Esophagus muscularis mucosa (tissue), 4 donors: Measurements from ENCODE around the gene JPH2. TPM values are rescaled to one million over a fixed set of nuclear protein-coding genes. Genes with fewer than 3 reads are reported as not detected.

ENCODE experiments used
- DNase-seq: peaks from one replicate; pipeline ENCODE4 v3.0.0-alpha.2; 2017; ENCODE audit errors: extremely low spot score
- H3K27ac ChIP-seq, 4 donors: fragments of 200-600 bp; sonication (generic); replicated peaks in 1 of 4; 1 replicate in 3 of 4; 2 replicates in 1 of 4; pipeline ENCODE4 v1.5.1; 2016 to 2019; ENCODE audit warnings: mild to moderate bottlenecking in 1 of 4
- H3K27me3 ChIP-seq, 4 donors: fragments of 200-600 bp; sonication (generic); one replicate each; pipeline versions ENCODE4 v1.5.1 to v1.6.0; 2016 to 2019
- H3K36me3 ChIP-seq, 4 donors: fragments of 200-600 bp; sonication (generic); one replicate each; pipeline ENCODE4 v1.5.1; 2016 to 2019
- H3K4me1 ChIP-seq, 4 donors: fragments of 200-600 bp; sonication (generic); one replicate each; pipeline ENCODE4 v1.5.1; 2016 to 2019
- H3K4me3 ChIP-seq, 4 donors: fragments of 200-600 bp; sonication (generic); 1 replicate in 2 of 4; 2 replicates in 2 of 4; pipeline ENCODE4 v1.5.1; 2016 to 2019; ENCODE audit warnings: mild to moderate bottlenecking in 4 of 4, moderate library complexity in 1 of 4
- H3K9me3 ChIP-seq, 4 donors: fragments of 200-600 bp; sonication (generic); 1 replicate in 3 of 4; 2 replicates in 1 of 4; pipeline ENCODE4 v1.5.1; 2016 to 2019
- EP300 ChIP-seq: sonication (generic); formaldehyde crosslinking; IDR thresholded peaks from one replicate; pipeline ENCODE4 v1.6.1; 2017; ENCODE audit warnings: antibody characterized with exemption
- POLR2A ChIP-seq: fragments of 450-650 bp; IDR thresholded peaks from one replicate; pipeline ENCODE4 v1.6.1; 2017; ENCODE audit warnings: antibody characterized with exemption, moderate library complexity, mild to moderate bottlenecking, low read depth
- POLR2AphosphoS5 ChIP-seq, 2 donors: sonication (generic); formaldehyde crosslinking; IDR thresholded peaks; one replicate each; pipeline ENCODE4 v1.6.1; 2017; ENCODE audit warnings: antibody characterized with exemption in 2 of 2
- WGBS: methylation state at CpG from one replicate; pipeline ENCODE4 v1.1.5; 2018; 5-methylcytosine and 5-hydroxymethylcytosine counted together
- intact Hi-C: fragments of 100-400 bp; cut with DNase I; formaldehyde crosslinking; loops from one replicate; pipeline ENCODE4 v1.15.1; 2023
- total RNA-seq, 4 donors: library from RNA; depleted of rRNA; stranded (reverse); fragments of >200 nt; gene quantifications; one replicate each; pipeline versions ENCODE4 v1.1.0 to v1.2.1, GENCODE V29; 2016
- TF ChIP-seq, protein P1 (sequence below), 3 experiments: fragments of 200-600 bp in 2 of 3; fragments of 450-650 bp in 1 of 3; sonication (generic) in 2 of 3; IDR thresholded peaks; one replicate each; pipeline ENCODE4 v1.5.1; 2017 to 2019; ENCODE audit warnings: antibody characterized with exemption in 3 of 3, mild to moderate bottlenecking in 2 of 3, moderate library complexity in 1 of 3

Gene JPH2
- total RNA-seq, 4 donors from 2014 or later = 187 to 441 (median 295) TPM

DNA sequence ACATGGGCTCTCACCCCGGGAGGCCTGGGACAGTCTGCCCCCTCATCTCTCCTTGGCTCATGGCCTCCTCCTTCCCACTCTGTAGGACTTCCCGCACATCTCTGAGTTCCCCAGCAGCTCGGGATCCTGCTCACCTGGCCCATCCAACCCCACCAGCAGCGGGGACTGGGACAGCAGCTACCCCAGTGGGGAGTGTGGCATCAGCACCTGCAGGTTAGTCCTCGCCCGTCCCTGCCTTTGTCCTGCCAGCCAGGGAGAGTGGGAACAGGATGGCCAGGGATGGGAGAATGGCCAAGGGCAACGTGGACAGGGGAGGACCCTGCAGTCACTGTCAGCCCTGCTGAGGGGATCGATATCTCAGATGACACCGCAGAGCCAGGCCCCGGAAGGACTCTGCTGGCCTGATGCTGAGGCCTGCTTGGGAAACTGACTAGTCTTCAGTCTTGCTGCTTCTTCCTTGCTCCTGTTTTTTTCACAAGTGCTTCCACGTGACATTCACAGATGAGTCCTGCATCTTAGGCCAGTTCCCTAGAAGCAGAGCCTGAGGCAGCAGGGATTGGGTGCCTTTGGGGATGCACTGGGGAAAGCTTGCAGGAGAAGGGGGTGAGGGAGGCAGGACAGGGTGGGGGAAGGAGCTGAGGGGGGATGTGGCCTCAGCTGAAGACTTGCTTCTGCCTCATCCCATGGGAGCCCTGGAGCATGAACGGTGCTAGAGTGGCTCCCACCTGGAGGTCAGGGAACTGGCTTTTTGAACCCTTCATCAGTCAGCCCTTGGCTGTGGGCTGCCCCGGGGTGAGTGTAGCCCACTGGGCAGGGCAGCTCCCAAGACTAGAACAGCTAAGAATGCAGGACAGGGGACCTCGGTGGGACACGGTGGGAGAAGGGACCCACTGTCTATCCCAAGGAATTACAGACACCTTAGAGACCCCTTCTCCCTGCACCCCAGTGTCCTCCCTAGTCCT lies 120.1 kb downstream of the JPH2 start:
- Histone ChIP-seq H3K9me3 (no peaks in the 10 kb centered on the region), H3K36me3 (peaks cover 0 to 27% (median 12%) of the 10 kb centered on the region in 4 donors), H3K27ac (no peak overlapping the region), H3K4me1 (no peaks in the 10 kb centered on the region), H3K4me3 (no peak overlapping the region), H3K27me3 (peaks cover 0 to 4% (median 0%) of the 10 kb centered on the region in 4 donors)
- peak; percentile 87 for DNase-seq
- TF ChIP-seq, protein P1, sequence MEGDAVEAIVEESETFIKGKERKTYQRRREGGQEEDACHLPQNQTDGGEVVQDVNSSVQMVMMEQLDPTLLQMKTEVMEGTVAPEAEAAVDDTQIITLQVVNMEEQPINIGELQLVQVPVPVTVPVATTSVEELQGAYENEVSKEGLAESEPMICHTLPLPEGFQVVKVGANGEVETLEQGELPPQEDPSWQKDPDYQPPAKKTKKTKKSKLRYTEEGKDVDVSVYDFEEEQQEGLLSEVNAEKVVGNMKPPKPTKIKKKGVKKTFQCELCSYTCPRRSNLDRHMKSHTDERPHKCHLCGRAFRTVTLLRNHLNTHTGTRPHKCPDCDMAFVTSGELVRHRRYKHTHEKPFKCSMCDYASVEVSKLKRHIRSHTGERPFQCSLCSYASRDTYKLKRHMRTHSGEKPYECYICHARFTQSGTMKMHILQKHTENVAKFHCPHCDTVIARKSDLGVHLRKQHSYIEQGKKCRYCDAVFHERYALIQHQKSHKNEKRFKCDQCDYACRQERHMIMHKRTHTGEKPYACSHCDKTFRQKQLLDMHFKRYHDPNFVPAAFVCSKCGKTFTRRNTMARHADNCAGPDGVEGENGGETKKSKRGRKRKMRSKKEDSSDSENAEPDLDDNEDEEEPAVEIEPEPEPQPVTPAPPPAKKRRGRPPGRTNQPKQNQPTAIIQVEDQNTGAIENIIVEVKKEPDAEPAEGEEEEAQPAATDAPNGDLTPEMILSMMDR (IDR thresholded peaks at IDR 0.05) = no peak
- TF ChIP-seq POLR2A (no peak), POLR2AphosphoS5 (IDR thresholded peaks at IDR 0.05) (no peak), EP300 (no peak)
- 97% methylated on average over 10 of the region's 15 CpGs for WGBS
- intact Hi-C loops = no loop called here

DNA sequence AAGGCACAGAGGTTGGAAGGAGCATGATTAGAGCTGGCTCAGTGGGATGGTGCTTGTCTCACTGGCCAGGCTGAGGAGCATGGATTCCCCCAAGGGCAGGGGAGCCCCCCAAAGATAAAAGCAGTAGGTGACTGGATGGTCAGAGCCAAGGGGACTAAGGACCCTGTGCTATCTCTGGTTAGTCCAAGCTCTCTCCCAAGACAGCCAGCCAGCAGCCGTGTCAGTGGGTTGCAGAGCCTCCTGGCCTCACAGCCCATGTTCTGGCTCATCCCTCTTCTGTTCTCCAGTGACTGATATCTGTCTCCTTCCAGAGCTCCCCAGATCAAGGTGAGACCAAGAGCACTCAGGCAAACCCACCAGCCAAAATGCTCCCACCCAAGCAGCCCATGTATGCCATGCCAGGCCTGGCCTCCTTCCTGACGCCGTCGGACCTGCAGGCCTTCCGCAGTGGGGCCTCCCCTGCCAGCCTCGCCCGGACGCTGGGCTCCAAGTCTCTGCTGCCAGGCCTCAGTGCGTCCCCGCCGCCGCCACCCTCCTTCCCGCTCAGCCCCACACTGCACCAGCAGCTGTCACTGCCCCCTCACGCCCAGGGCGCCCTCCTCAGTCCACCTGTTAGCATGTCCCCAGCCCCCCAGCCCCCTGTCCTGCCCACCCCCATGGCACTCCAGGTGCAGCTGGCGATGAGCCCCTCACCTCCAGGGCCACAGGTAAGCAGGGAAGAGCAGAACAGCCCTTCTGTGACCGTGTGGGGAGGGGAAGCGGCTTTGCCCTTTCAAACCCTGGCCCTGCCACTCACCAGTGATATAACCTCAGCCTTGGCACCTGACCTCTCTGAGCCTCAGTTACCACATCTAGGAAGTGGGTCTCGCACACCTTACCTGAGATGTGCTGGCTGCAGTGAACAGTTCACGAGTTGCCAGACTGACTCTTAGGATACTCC lies 121.3 kb downstream of the JPH2 start:
- WGBS = 94% methylated on average over 12 of the region's 20 CpGs
- Histone ChIP-seq H3K27ac (no peak overlapping the region), H3K4me1 (no peaks in the 10 kb centered on the region), H3K9me3 (no peaks in the 10 kb centered on the region), H3K27me3 (peaks cover 0 to 4% (median 0%) of the 10 kb centered on the region in 4 donors), H3K4me3 (no peak overlapping the region), H3K36me3 (peaks cover 0 to 27% (median 12%) of the 10 kb centered on the region in 4 donors)
- intact Hi-C loops = no loop called here
- DNase-seq = peak; percentile 86
- TF ChIP-seq POLR2A (no peak), POLR2AphosphoS5 (IDR thresholded peaks at IDR 0.05) (no peak), EP300 (no peak)
- TF ChIP-seq, protein P1 (IDR thresholded peaks at IDR 0.05) = no peak

DNA sequence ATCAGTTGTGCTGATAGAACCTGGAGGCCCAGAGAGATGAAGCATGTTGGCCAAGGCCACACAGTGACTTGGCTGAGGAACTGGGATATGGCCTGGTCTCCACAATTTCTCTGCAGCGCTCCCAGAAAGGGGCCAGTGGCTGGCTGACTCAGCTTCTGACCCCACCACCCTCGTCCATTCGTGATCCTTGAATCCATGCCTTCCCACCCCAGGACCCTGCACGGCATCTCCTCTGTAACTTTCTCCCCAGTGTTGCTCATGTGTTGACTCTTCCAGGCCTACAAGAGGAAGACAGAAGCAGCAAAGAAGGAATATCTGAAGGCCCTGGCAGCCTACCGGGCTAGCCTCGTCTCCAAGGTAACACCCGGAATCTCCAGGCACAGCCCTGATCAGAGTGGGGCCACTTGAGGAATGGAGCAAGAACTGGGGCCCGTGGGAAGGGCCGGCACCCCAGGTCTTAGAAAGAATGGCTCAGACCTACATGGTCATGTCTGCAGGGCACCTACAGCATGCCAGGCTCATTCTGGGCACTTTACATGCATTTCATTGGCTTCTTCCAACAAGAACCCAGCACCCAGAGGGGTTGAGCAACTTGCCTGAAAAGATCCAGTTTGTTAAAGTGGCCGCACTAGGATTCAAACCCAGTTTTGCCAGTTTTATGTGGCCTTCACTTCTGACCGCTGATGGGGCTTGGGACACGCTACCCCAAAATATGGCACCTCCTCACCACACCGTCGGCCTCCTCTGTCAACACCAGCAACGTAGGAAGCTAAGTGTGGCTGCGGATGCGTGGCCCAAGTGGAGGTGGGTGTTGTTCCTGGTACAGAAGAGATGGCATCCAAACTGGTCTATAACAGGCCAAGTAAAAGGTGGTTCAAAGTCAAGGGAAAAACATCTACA lies 122.2 kb downstream of the JPH2 start:
- Histone ChIP-seq H3K9me3 (no peaks in the 10 kb centered on the region), H3K27ac (no peak overlapping the region), H3K4me1 (no peaks in the 10 kb centered on the region), H3K4me3 (no peak overlapping the region), H3K36me3 (peaks cover 0 to 27% (median 12%) of the 10 kb centered on the region in 4 donors), H3K27me3 (no peaks in the 10 kb centered on the region)
- DNase-seq = peak; percentile 78
- WGBS = 95% methylated on average over 17 of the region's 17 CpGs
- intact Hi-C loops = no loop called here
- TF ChIP-seq, protein P1 (IDR thresholded peaks at IDR 0.05) = no peak
- no peak for TF ChIP-seq POLR2AphosphoS5 (IDR thresholded peaks at IDR 0.05)
- TF ChIP-seq POLR2A = no peak
- TF ChIP-seq EP300 = no peak

Other genes with a start within 250 kb of the JPH2 start
- gene OSER1, start 23.6 kb upstream of the JPH2 start, total RNA-seq = 10 to 100 TPM; 45.2 to 94.4 (median 71.0) TPM
- gene GDAP1L1, start 60.1 kb upstream of the JPH2 start, total RNA-seq = under 1 TPM in 2 of 4 donors, not detected in 2; 0.23 to 0.83 TPM
- 10 to 100 TPM in 1 of 4 donors, 1 to 10 TPM in 3; 7.0 to 11.1 (median 8.3) TPM for gene FITM2, start 124.0 kb upstream of the JPH2 start, total RNA-seq
- not detected for gene R3HDML, start 149.9 kb upstream of the JPH2 start, total RNA-seq
- gene HNF4A, start 168.5 kb upstream of the JPH2 start, total RNA-seq = under 1 TPM in 1 of 4 donors, not detected in 3; 0.63 TPM